Stomach (tissue), 4 donors: ENCODE measurements around the gene SLAIN2.

Experiments
- POLR2A ChIP-seq, 4 donors: fragments of 450-650 bp; IDR thresholded peaks; one replicate each; pipeline ENCODE4 v1.6.1; 2016; ENCODE audit warnings: antibody characterized with exemption in 4 of 4, control low read depth in 2 of 4, mild to moderate bottlenecking in 1 of 4, moderate library complexity in 1 of 4
- POLR2AphosphoS5 ChIP-seq, 3 donors: sonication (generic); formaldehyde crosslinking; IDR thresholded peaks; one replicate each; pipeline ENCODE4 v1.6.1; 2016; ENCODE audit warnings: antibody characterized with exemption in 3 of 3
- TF ChIP-seq, protein P1 (sequence below), 7 experiments: fragments of 450-650 bp in 4 of 7; fragments of 200-600 bp in 3 of 7; sonication (generic) in 3 of 7; IDR thresholded peaks; one replicate each; pipeline ENCODE4 v1.5.1; 2016 to 2019; ENCODE audit warnings: antibody characterized with exemption in 7 of 7, control low read depth in 2 of 7, mild to moderate bottlenecking in 1 of 7

DNA sequence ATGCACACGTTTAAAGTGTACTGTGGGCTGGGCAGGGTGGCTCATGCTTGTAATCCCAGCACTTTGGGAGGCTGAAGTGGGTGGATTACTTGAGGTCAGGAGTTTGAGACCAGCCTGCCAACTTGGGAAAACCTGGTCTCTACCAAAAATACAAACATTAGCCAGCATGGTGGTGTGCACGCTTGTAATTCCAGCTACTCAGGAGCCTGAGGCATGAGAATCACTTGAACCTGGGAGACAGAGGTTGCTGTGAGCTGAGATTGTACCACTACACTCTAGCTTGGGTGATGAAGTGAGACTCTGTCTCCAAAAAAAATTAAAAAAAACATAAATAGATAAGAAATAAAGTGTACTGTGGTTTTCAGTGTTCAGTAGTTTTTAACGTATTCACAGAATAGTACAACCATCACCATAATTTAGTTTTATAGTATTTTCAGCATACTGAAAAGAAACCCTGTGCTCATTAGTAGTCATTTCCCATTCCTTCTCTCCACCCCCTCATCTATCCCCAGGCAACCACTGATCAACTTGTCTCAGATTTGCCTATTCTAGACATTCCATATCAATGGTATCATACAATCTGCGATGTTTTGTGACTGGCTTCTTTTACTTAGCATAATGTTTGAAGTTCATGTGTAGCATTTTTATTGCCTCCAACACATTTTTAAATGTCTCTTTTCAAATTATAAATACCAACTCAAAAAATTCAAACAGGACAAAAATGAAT is 19.1 kb downstream of the SLAIN2 start:
- TF ChIP-seq, protein P1, sequence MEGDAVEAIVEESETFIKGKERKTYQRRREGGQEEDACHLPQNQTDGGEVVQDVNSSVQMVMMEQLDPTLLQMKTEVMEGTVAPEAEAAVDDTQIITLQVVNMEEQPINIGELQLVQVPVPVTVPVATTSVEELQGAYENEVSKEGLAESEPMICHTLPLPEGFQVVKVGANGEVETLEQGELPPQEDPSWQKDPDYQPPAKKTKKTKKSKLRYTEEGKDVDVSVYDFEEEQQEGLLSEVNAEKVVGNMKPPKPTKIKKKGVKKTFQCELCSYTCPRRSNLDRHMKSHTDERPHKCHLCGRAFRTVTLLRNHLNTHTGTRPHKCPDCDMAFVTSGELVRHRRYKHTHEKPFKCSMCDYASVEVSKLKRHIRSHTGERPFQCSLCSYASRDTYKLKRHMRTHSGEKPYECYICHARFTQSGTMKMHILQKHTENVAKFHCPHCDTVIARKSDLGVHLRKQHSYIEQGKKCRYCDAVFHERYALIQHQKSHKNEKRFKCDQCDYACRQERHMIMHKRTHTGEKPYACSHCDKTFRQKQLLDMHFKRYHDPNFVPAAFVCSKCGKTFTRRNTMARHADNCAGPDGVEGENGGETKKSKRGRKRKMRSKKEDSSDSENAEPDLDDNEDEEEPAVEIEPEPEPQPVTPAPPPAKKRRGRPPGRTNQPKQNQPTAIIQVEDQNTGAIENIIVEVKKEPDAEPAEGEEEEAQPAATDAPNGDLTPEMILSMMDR (IDR thresholded peaks at IDR 0.05) = no peak
- TF ChIP-seq POLR2A (IDR thresholded peaks at IDR 0.05) = no peak
- no peak for TF ChIP-seq POLR2AphosphoS5 (IDR thresholded peaks at IDR 0.05)
